HG02943 (cell line): Measurements from ENCODE around the gene CDON.
"Not testable (repeated sequence)": the region's sequence is repeated elsewhere in the genome, so short reads cannot be mapped to it uniquely, and the experiment has no call there.

Source experiments
- ATAC-seq: cut with Tn5 transposase; IDR thresholded peaks from one replicate; pipeline ENCODE4 v1.9.1; 2021; ENCODE audit warnings: mild to moderate bottlenecking, low read depth, moderate library complexity; ENCODE audit not compliant: unreplicated experiment

Gene CDON

GRCh38 chr11:125931116-125931515, 131.6 kb downstream of the CDON start:
- no peak for ATAC-seq

GRCh38 chr11:125930076-125930450, 132.6 kb downstream of the CDON start:
- ATAC-seq, result no peak

- no peak for ATAC-seq
Measured at GRCh38 chr11:125929445-125930075, 133.1 kb downstream of the CDON start.

- ATAC-seq, result no peak
Measured at GRCh38 chr11:125926682-125927081, 136.0 kb downstream of the CDON start.

- no peak for ATAC-seq
Measured at GRCh38 chr11:125925804-125926203, 136.9 kb downstream of the CDON start.

GRCh38 chr11:125925247-125925740, 137.4 kb downstream of the CDON start:
- no peak for ATAC-seq

GRCh38 chr11:125924384-125925007, 138.2 kb downstream of the CDON start:
- no peak for ATAC-seq

- no peak for ATAC-seq
Measured at GRCh38 chr11:125923633-125924032, 139.0 kb downstream of the CDON start.

- no peak for ATAC-seq
Measured at GRCh38 chr11:125923012-125923579, 139.6 kb downstream of the CDON start.

- ATAC-seq, result no peak
Measured at GRCh38 chr11:125922156-125922555, 140.5 kb downstream of the CDON start.

- no peak for ATAC-seq
Measured at GRCh38 chr11:125921042-125921441, 141.6 kb downstream of the CDON start.

GRCh38 chr11:125918140-125918840, 144.4 kb downstream of the CDON start:
- no peak for ATAC-seq

- no peak for ATAC-seq
Measured at GRCh38 chr11:125916683-125917347, 145.9 kb downstream of the CDON start.

GRCh38 chr11:125914601-125915000, 148.1 kb downstream of the CDON start:
- ATAC-seq, result not testable (repeated sequence)

- no peak for ATAC-seq
Measured at GRCh38 chr11:125910226-125910849, 152.3 kb downstream of the CDON start.
